GM06990 (cell line): Measurements from ENCODE around the gene UBE3B.

Experiments
- DNase-seq: peaks from one replicate; pipeline ENCODE4 v3.0.0-alpha.2; 2011; ENCODE audit not compliant: insufficient read length; ENCODE audit errors: extremely low read depth
- H3K27me3 ChIP-seq: replicated peaks from 2 replicates; pipeline ENCODE4 v1.6.0; 2011; ENCODE audit warnings: low read length; ENCODE audit not compliant: control insufficient read depth, insufficient read depth
- H3K36me3 ChIP-seq: 2 replicates; pipeline ENCODE4 v1.5.1; 2011; ENCODE audit warnings: low read length; ENCODE audit not compliant: control insufficient read depth, insufficient read depth
- H3K4me3 ChIP-seq: replicated peaks from 2 replicates; pipeline ENCODE4 v1.5.1; 2011; ENCODE audit warnings: low read depth, mild to moderate bottlenecking, control low read depth, low read length
- CTCF ChIP-seq: IDR thresholded peaks from 2 replicates; pipeline ENCODE4 v1.5.1; 2011; ENCODE audit warnings: low read length, control low read depth, mild to moderate bottlenecking, inconsistent platforms; ENCODE audit not compliant: insufficient read depth, poor library complexity, severe bottlenecking

The UBE3B gene

GRCh38 chr12:109497675-109498074, 20.2 kb downstream of the UBE3B start:
- no peak for DNase-seq
- no peak overlapping the region for H3K4me3 ChIP-seq
- peaks cover 17% of the 10 kb centered on the region for H3K36me3 ChIP-seq
- TF ChIP-seq CTCF = no peak
- no peaks in the 10 kb centered on the region for H3K27me3 ChIP-seq

- no peak for TF ChIP-seq CTCF
- Histone ChIP-seq H3K4me3 (no peak overlapping the region), H3K27me3 (no peaks in the 10 kb centered on the region), H3K36me3 (peaks cover 24% of the 10 kb centered on the region)
- no peak for DNase-seq
These were observed 23.2 kb downstream of the UBE3B start for GRCh38 chr12:109500406-109501185.

- Histone ChIP-seq H3K36me3 (peaks cover 28% of the 10 kb centered on the region), H3K27me3 (no peaks in the 10 kb centered on the region), H3K4me3 (no peak overlapping the region)
- TF ChIP-seq CTCF = no peak
- DNase-seq = no peak
These were observed 23.9 kb downstream of the UBE3B start for GRCh38 chr12:109501299-109501698.

- no peak for TF ChIP-seq CTCF
- Histone ChIP-seq H3K4me3 (no peak overlapping the region), H3K27me3 (no peaks in the 10 kb centered on the region), H3K36me3 (peaks cover 32% of the 10 kb centered on the region)
- no peak for DNase-seq
These were observed 24.9 kb downstream of the UBE3B start for GRCh38 chr12:109502332-109502731.

GRCh38 chr12:109503611-109504010, 26.2 kb downstream of the UBE3B start:
- peaks cover 39% of the 10 kb centered on the region for H3K36me3 ChIP-seq
- H3K27me3 ChIP-seq = no peaks in the 10 kb centered on the region
- DNase-seq = no peak
- no peak overlapping the region for H3K4me3 ChIP-seq
- TF ChIP-seq CTCF = no peak
